Heart right ventricle (tissue), 16 donors: ENCODE data around the gene SIX3. TPM values are rescaled to one million over a fixed set of nuclear protein-coding genes. Genes with fewer than 3 reads are reported as not detected.

Source experiments
- ATAC-seq, 8 donors: fragments of 200-7000 bp; cut with Tn5 transposase; one replicate each; pipeline ENCODE4 v1.9.1; 2020; ENCODE audit warnings: mild to moderate bottlenecking in 8 of 8, moderate library complexity in 8 of 8, moderate number of reproducible peaks in 1 of 8
- DNase-seq, 2 donors: peaks; one replicate each; pipeline ENCODE4 v3.0.0-alpha.2; 2020
- H3K27ac ChIP-seq, 10 donors: fragments of 200-600 bp; sonication (generic) in 2 of 10; one replicate each; pipeline versions ENCODE4 v1.5.0 to v1.8.0; 2020 to 2022; ENCODE audit warnings: mild to moderate bottlenecking in 3 of 10
- H3K27me3 ChIP-seq, 7 donors: fragments of 200-600 bp; one replicate each; pipeline ENCODE4 v1.8.0; 2021 to 2022; ENCODE audit warnings: mild to moderate bottlenecking in 2 of 7
- H3K36me3 ChIP-seq, 9 donors: fragments of 200-600 bp; sonication (generic) in 1 of 9; one replicate each; pipeline versions ENCODE4 v1.5.0 to v1.8.0; 2020 to 2022; ENCODE audit warnings: mild to moderate bottlenecking in 2 of 9
- H3K4me1 ChIP-seq, 9 donors: fragments of 200-600 bp; sonication (generic) in 1 of 9; one replicate each; pipeline versions ENCODE4 v1.5.0 to v1.8.0; 2020 to 2022; ENCODE audit warnings: mild to moderate bottlenecking in 4 of 9
- H3K4me3 ChIP-seq, 10 donors: fragments of 200-600 bp; sonication (generic) in 2 of 10; one replicate each; pipeline versions ENCODE4 v1.5.0 to v1.8.0; 2020 to 2022; ENCODE audit warnings: mild to moderate bottlenecking in 7 of 10, moderate library complexity in 2 of 10
- H3K9me3 ChIP-seq, 11 donors: fragments of 200-600 bp in 10 of 11; sonication (generic) in 2 of 11; one replicate each; pipeline versions ENCODE4 v1.5.0 to v1.8.0; 2013 to 2022; ENCODE audit warnings: mild to moderate bottlenecking in 2 of 11, control low read depth in 1 of 11, moderate library complexity in 1 of 11
- WGBS, 2 donors: extraction: QIAGEN DNeasy Blood & Tissue Kit; methylation state at CpG; one replicate each; pipeline ENCODE4 v1.1.7; 2013; ENCODE audit warnings: inconsistent platforms in 1 of 2; 5-methylcytosine and 5-hydroxymethylcytosine counted together
- intact Hi-C, 10 donors: fragments of 100-400 bp; cut with DNase I; formaldehyde crosslinking; loops; one replicate each; pipeline versions ENCODE4 v1.11.1 to v1.14.2; 2022
- polyA plus RNA-seq, 2 donors: library from polyadenylated mRNA; stranded (reverse); fragments of 200-250 nt; gene quantifications; one replicate each; pipeline ENCODE4 v1.2.3, GENCODE V29; 2013
- total RNA-seq, 10 donors: library from RNA; stranded (reverse); fragmentation: NEBNext Ultra II Directional in 3 of 10; extraction: Animal tissue kit (Norgen Biotek cat#: 25700) in 3 of 10; gene quantifications; one replicate each; pipeline versions ENCODE4 v1.2.1 to v1.2.4, GENCODE V29; 2021 to 2023
- TF ChIP-seq, protein P1 (sequence below), 9 donors: fragments of 200-600 bp; sonication (generic) in 2 of 9; IDR thresholded peaks; one replicate each; pipeline versions ENCODE4 v1.5.0 to v1.8.0; 2021 to 2022; ENCODE audit warnings: antibody characterized with exemption in 9 of 9, mild to moderate bottlenecking in 5 of 9, moderate library complexity in 1 of 9
- donor health status: Arrhythmogenic right ventricular cardiomyopathy.
- donor health status: ischemic (EF 13 %, LVEDD 7.1; RV severe dilation, severe dysfunction).
- donor health status: healthy with polysubstance abuse.
- donor health status: DM: no; HTN: yes; CAD: no.
- donor health status: DM: no; HTN: no; CAD: no.
- donor health status: ischemic (EF 25% LVEDD 6.9; RV normal size, moderate dysfunction).
- donor health status: ischemic (EF 25% LVEDD 5.7; RV mildly dilated, moderate dysfunction).
- donor health status: healthy.
- donor health status: DM: yes; HTN: yes; CAD: no.
- donor health status: Ischemic cardiomyopathy.
- donor health status: ischemic (EF 35%, LVEDD 5.7; RV mildly dilated, moderate dysfunction).
- donor health status: nonischemic (EF 11% LVEDD 7.7; RV severe dilation, severe dysfunction).
- donor health status: DM: yes; HTN: yes; CAD: no.
- donor health status: PGD.
- donor health status: ischemic (EF 29% LVEDD 5.4; RV normal size, mild dysfunction).
- donor health status: nonischemic (EF 23%, LVEDD 6.1; RV moderate dilation, normal function).

SIX3 gene
- total and polyA plus RNA-seq, 12 donors: not detected

DNA sequence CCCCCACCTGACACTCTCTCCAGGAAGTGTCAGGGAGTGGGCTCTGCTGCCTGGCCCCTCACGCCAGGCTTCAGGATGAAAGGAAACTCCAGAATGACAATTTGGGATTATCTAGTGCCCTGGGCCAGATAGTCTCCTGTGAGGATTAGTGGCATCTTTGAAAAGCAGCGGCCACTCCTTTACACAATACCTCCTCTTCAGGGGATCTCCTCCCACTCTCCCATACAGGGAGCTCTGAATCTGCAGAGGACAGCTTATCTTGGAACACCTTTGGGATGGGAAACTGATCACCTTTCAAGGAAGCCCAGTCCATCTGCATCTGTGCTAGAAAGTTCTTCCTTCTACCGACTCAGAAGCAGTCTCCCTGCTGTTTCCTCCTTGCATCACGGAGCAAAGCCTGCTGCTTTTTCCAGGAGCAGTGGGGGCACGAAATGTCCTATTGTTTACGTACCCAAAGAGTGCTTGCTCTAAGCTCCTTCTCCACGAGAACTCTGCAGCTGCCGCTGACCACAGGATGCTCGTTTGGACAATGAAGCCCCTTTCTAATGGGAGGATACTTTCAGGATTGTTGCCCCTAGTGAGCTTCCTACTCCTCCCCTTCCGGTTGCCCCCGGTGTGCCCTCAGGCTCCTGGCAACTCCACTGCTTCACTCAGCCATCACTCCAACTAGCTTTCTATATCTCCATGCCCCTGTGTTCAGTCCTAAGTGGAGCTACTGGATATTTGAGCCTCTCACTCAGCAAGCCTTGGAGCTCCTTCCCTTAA is 31.5 kb downstream of the SIX3 start:
- Histone ChIP-seq H3K4me3 (peak overlapping the region in 1 of 10 donors; percentile 13), H3K4me1 (no peaks in the 10 kb centered on the region), H3K9me3 (no peaks in the 10 kb centered on the region), H3K36me3 (no peaks in the 10 kb centered on the region), H3K27ac (no peak overlapping the region), H3K27me3 (peaks cover 0 to 68% (median 58%) of the 10 kb centered on the region in 7 donors)
- intact Hi-C loops: no loop called here
- DNase-seq (no peak), ATAC-seq (peak in 1 of 8 donors; percentile 17)
- WGBS, 2 donors: 21 to 22% methylated on average over 11 of the region's 11 CpGs
- TF ChIP-seq, protein P1, sequence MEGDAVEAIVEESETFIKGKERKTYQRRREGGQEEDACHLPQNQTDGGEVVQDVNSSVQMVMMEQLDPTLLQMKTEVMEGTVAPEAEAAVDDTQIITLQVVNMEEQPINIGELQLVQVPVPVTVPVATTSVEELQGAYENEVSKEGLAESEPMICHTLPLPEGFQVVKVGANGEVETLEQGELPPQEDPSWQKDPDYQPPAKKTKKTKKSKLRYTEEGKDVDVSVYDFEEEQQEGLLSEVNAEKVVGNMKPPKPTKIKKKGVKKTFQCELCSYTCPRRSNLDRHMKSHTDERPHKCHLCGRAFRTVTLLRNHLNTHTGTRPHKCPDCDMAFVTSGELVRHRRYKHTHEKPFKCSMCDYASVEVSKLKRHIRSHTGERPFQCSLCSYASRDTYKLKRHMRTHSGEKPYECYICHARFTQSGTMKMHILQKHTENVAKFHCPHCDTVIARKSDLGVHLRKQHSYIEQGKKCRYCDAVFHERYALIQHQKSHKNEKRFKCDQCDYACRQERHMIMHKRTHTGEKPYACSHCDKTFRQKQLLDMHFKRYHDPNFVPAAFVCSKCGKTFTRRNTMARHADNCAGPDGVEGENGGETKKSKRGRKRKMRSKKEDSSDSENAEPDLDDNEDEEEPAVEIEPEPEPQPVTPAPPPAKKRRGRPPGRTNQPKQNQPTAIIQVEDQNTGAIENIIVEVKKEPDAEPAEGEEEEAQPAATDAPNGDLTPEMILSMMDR (IDR thresholded peaks at IDR 0.05): no peak

DNA sequence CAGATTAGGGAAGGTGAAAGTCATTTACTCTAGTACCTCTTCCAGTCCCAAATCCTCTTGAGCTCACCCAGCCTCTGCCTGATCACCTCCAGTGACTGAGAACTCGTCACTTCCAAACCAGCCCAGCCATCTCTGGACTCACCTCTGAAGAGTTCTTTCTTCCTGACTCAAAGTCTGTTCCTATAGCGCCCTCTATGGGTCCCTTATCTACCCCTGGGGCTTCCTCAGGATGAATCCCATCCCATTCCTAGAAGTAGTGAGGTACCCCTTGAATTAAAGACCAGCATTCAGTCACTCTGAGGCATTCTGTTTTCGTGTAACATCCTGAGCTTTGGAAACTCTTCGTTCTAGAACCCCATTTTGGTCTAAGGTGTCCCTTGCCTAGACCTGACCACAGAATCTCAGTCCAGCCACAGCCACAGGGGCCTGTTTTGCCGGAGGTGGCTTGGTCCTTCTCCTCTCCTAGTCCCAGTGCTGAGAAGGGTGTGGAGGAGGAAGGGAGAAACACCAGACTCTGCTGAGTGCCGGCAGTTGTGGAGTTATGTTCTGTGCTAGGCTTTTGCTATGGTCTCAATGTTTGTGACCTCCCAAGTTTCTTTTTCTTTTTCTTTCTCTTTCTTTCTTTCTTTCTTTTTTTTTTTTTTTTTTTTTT is 32.7 kb downstream of the SIX3 start:
- Histone ChIP-seq H3K9me3 (no peaks in the 10 kb centered on the region), H3K4me3 (no peak overlapping the region), H3K27me3 (peaks cover 0 to 76% (median 64%) of the 10 kb centered on the region in 7 donors), H3K36me3 (no peaks in the 10 kb centered on the region), H3K4me1 (no peaks in the 10 kb centered on the region), H3K27ac (no peak overlapping the region)
- WGBS, 2 donors: 50 to 56% methylated on average over 6 of the region's 6 CpGs
- intact Hi-C loops: no loop called here
- TF ChIP-seq, protein P1 (IDR thresholded peaks at IDR 0.05): peak in 7 of 9 donors; percentile 21 to 49 (median 34)
- DNase-seq (no peak), ATAC-seq (no peak)

DNA sequence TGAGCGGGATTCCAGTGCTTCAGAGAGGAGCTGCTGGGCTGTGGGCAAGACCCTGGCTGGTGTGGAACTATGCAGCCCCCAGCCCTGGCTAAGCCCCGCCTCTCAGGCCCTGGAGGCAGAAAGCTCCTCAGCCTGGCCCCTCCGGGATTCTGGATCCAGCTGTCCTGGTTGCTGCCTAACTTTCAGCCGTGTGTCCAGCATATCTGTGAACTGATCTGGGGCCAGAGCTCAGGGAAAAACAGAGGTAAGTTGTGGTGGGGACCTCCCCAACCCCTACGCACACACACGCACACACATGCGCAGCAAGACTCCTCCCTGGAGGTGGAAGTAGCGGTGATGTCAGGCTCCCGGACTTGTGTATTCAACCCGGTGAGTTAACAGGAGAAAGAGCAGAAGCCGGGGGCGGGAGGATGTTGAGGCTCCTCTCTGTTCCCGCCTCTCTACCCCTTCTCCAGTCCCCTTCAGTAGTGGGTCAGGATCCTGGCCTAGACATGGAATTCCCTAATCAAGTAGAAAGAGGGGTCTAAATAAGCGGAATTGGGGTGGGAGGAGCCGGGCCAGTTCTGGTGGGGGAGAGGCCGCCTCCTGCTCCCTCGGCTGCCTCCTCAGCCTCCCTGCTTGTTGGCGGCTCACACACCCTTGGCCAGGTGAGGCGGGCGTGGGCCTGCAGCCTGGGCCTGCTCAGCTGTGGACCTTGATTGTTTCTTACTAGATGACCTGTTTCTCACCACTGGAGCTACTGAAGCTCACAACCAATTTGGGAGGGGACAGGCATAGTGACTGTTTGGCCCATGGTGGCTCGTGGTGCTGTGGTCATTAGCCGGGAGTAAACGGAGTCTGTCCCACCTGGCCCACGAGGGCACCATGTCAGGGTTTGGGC is 34.3 kb downstream of the SIX3 start:
- no peak for ATAC-seq
- no peak overlapping the region for H3K4me3 ChIP-seq
- WGBS, 2 donors: 62 to 67% methylated on average over 24 of the region's 24 CpGs
- H3K36me3 ChIP-seq: no peaks in the 10 kb centered on the region
- no peaks in the 10 kb centered on the region for H3K4me1 ChIP-seq
- intact Hi-C loops: no loop called here
- no peak for DNase-seq
- TF ChIP-seq, protein P1 (IDR thresholded peaks at IDR 0.05): no peak
- no peaks in the 10 kb centered on the region for H3K9me3 ChIP-seq
- no peak overlapping the region for H3K27ac ChIP-seq
- H3K27me3 ChIP-seq: peaks cover 0 to 81% (median 62%) of the 10 kb centered on the region in 7 donors

DNA sequence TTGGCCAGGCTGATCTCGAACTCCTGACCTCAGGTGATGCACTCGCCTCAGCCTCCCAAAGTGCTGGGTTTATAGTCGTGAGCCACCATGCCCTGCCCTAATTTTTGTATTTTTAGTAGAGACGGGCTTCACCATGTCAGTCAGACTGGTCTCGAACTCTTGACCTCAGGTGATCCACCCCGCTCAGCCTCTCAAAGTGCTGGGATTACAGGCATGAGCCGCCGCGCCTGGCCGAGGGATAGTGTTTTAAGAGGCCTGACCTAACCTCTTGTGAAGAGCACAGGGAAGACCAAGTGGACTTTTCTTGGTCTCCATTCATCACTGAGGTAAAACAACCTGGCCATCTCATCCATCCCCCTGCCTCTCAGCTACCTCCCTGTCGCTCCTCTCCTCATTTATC is 38.1 kb downstream of the SIX3 start:
- peaks cover 0 to 66% (median 49%) of the 10 kb centered on the region in 7 donors for H3K27me3 ChIP-seq
- 77 to 80% methylated on average over 11 of the region's 11 CpGs for WGBS, 2 donors
- intact Hi-C loops: no loop called here

More for the DNA sequence above, 38.1 kb downstream of the SIX3 start:
- Histone ChIP-seq H3K4me3 (no peak overlapping the region), H3K27ac (no peak overlapping the region), H3K4me1 (no peaks in the 10 kb centered on the region), H3K9me3 (no peaks in the 10 kb centered on the region), H3K36me3 (no peaks in the 10 kb centered on the region)
- TF ChIP-seq, protein P1 (IDR thresholded peaks at IDR 0.05): no peak
- DNase-seq (no peak), ATAC-seq (no peak)
